ENCODE results near the gene NELL2. TPM values are rescaled to one million over a fixed set of nuclear protein-coding genes. Genes with fewer than 3 reads are reported as not detected.

The NELL2 gene
- total RNA-seq, 1 experiment from 2014 or later, result 32.7 TPM

DNA sequence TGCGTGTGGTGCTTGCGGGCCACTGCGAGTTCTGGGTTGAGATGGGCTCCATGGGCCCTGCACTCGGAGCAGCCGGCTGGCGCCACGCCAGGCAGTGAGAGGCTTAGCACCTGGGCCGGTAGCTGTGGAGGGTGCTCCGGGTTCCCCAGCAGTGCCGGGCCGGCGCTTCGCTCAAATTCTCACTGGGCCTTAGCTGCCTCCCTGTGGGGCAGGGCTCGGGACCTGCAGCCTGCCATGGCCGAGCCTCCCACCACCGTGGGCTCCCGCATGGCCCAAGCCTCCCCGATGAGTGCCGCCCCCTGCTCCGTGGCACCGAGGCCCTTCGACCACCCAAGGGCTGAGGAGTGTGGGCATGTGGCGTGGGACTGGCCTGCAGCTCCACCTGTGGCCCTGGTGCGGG lies 375.7 kb downstream of the NELL2 start:
- no peaks in the 10 kb centered on the region for H3K79me1 ChIP-seq (ENCODE audit: insufficient read depth, low read depth, low read length, poor library complexity, severe bottlenecking)
- no peaks in the 10 kb centered on the region for H3K27me3 ChIP-seq (ENCODE audit: insufficient read depth, low read length)
- H3K4me1 ChIP-seq (ENCODE audit: insufficient read depth, low read length), result no peaks in the 10 kb centered on the region
- no peak overlapping the region for H3K27ac ChIP-seq (ENCODE audit: insufficient read length, low read depth, low read length)
- WGBS (ENCODE audit: extremely low coverage, insufficient read length, low lambda C conversion rate), result no CpG with 5 or more reads among the region's 24 CpGs
- no peak overlapping the region for H2AFZ ChIP-seq (ENCODE audit: low read length)
- H3K27ac Mint-ChIP-seq, result no peak overlapping the region
- H4K8ac ChIP-seq (replicated peaks; ENCODE audit: insufficient read length, low read depth, low read length), result no peak overlapping the region
- H3K56ac ChIP-seq (ENCODE audit: insufficient read length, low read depth, low read length), result no peak overlapping the region
- no peak overlapping the region for H3K18ac ChIP-seq (ENCODE audit: insufficient read length, low read depth, low read length)
- no peaks in the 10 kb centered on the region for H3K23me2 ChIP-seq (ENCODE audit: insufficient read length, low read depth, low read length, poor library complexity, severe bottlenecking)
- H3K79me2 ChIP-seq (ENCODE audit: insufficient read depth, low read length), result no peaks in the 10 kb centered on the region
- H3K4me1 Mint-ChIP-seq, result no peaks in the 10 kb centered on the region
- H4K5ac ChIP-seq (ENCODE audit: insufficient read length, low read depth, low read length), result no peak overlapping the region
- no peak overlapping the region for H2BK20ac ChIP-seq (ENCODE audit: low read depth, low read length, poor library complexity, severe bottlenecking)
- no peak overlapping the region for H3K23ac ChIP-seq (ENCODE audit: insufficient read length, low read depth, low read length)
- TF ChIP-seq, protein P1, sequence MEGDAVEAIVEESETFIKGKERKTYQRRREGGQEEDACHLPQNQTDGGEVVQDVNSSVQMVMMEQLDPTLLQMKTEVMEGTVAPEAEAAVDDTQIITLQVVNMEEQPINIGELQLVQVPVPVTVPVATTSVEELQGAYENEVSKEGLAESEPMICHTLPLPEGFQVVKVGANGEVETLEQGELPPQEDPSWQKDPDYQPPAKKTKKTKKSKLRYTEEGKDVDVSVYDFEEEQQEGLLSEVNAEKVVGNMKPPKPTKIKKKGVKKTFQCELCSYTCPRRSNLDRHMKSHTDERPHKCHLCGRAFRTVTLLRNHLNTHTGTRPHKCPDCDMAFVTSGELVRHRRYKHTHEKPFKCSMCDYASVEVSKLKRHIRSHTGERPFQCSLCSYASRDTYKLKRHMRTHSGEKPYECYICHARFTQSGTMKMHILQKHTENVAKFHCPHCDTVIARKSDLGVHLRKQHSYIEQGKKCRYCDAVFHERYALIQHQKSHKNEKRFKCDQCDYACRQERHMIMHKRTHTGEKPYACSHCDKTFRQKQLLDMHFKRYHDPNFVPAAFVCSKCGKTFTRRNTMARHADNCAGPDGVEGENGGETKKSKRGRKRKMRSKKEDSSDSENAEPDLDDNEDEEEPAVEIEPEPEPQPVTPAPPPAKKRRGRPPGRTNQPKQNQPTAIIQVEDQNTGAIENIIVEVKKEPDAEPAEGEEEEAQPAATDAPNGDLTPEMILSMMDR (conservative IDR thresholded peaks at IDR 0.05), result no peak
- H2AK5ac ChIP-seq (ENCODE audit: insufficient read length, low read length), result no peak overlapping the region
- no peaks in the 10 kb centered on the region for H4K20me1 ChIP-seq (ENCODE audit: control insufficient read depth, insufficient read depth, insufficient read length)
- H3K9me3 ChIP-seq (ENCODE audit: control insufficient read depth, low read depth, low read length), result no peaks in the 10 kb centered on the region
- H3K4me2 ChIP-seq (ENCODE audit: insufficient read depth, insufficient read length, low read length), result no peak overlapping the region
- H3K14ac ChIP-seq (ENCODE audit: insufficient read depth, low read length), result no peak overlapping the region
- DNase-seq, result no peak
- H3K4me3 Mint-ChIP-seq, result no peak overlapping the region
- H2BK15ac ChIP-seq (ENCODE audit: low read depth, low read length), result no peak overlapping the region
- H2BK5ac ChIP-seq (ENCODE audit: insufficient read length, low read length), result no peak overlapping the region
- H2BK120ac ChIP-seq (ENCODE audit: low read depth, low read length, poor library complexity, severe bottlenecking), result no peak overlapping the region
- peaks cover 3 to 13% of the 10 kb centered on the region in 2 experiments; a peak in 3 of 5 replicates for H3K9me3 Mint-ChIP-seq
- no peak overlapping the region for H3K4ac ChIP-seq (ENCODE audit: low read depth, low read length)
- peaks cover 0 to 14% (median 4%) of the 10 kb centered on the region in 3 experiments; a peak in 5 of 7 replicates for H3K36me3 Mint-ChIP-seq (ENCODE audit: insufficient read depth in 1 of 3, low read depth in 3 of 3)
- H3K9ac ChIP-seq (ENCODE audit: extremely low read depth, insufficient read length, low read length), result no peak overlapping the region
- no peak overlapping the region for H3T11ph ChIP-seq (ENCODE audit: low read length)
- H3K27me3 Mint-ChIP-seq (ENCODE audit: low read depth), result no peaks in the 10 kb centered on the region
- H2BK12ac ChIP-seq (ENCODE audit: insufficient read length, low read depth, low read length), result no peak overlapping the region
- H4K91ac ChIP-seq (ENCODE audit: insufficient read length, low read depth, low read length), result no peak overlapping the region

All from H9 (cell line).